Right lobe of liver (tissue), 6 donors: ENCODE results near the gene UGT1A8. TPM values are rescaled to one million over a fixed set of nuclear protein-coding genes. Genes with fewer than 3 reads are reported as not detected.

ENCODE experiments used
- ATAC-seq, 4 donors: fragments of 200-7000 bp; cut with Tn5 transposase; one replicate each; pipeline ENCODE4 v1.9.1; 2020; ENCODE audit warnings: mild to moderate bottlenecking in 4 of 4, moderate library complexity in 4 of 4
- DNase-seq, 3 donors: peaks; one replicate each; pipeline ENCODE4 v3.0.0-alpha.2; 2020
- H3K27ac ChIP-seq, 3 donors: fragments of 200-600 bp; one replicate each; pipeline ENCODE4 v1.8.0; 2022
- H3K27me3 ChIP-seq, 2 donors: fragments of 200-600 bp; one replicate each; pipeline ENCODE4 v1.8.0; 2022
- H3K36me3 ChIP-seq, 4 donors: fragments of 200-600 bp; sonication (generic) in 1 of 4; one replicate each; pipeline versions ENCODE4 v1.5.1 to v1.8.0; 2017 to 2022; ENCODE audit warnings: control low read depth in 1 of 4
- H3K4me1 ChIP-seq, 4 donors: fragments of 200-600 bp; sonication (generic) in 1 of 4; one replicate each; pipeline versions ENCODE4 v1.5.1 to v1.8.0; 2017 to 2022; ENCODE audit warnings: control low read depth in 1 of 4
- H3K4me3 ChIP-seq, 3 donors: fragments of 200-600 bp; one replicate each; pipeline ENCODE4 v1.8.0; 2022
- H3K9me3 ChIP-seq, 4 donors: fragments of 200-600 bp; sonication (generic) in 1 of 4; one replicate each; pipeline versions ENCODE4 v1.5.1 to v1.8.0; 2017 to 2022; ENCODE audit warnings: control low read depth in 1 of 4
- POLR2A ChIP-seq: fragments of 450-650 bp; IDR thresholded peaks from one replicate; pipeline ENCODE4 v1.6.1; 2017; ENCODE audit warnings: antibody characterized with exemption, mild to moderate bottlenecking
- WGBS: methylation state at CpG from one replicate; pipeline ENCODE4 v1.1.6; 2018; ENCODE audit warnings: low coverage, low lambda C conversion rate; ENCODE audit not compliant: insufficient coverage; ENCODE audit errors: missing lambda C conversion rate; 5-methylcytosine and 5-hydroxymethylcytosine counted together
- intact Hi-C, 2 donors: fragments of 100-400 bp; cut with DNase I; formaldehyde crosslinking; loops; one replicate each; pipeline versions ENCODE4 v1.11.2 to v1.14.1; 2022
- total RNA-seq, 6 experiments: library from RNA; depleted of rRNA in 2 of 6; stranded (reverse); fragments of >200 nt in 2 of 6; fragmentation: NEBNext Ultra II Directional in 3 of 6; extraction: Animal tissue kit (Norgen Biotek cat#: 25700) in 3 of 6; gene quantifications; one replicate each; pipeline versions ENCODE4 v1.1.0 to v1.2.4, GENCODE V29; 2016 to 2023
- TF ChIP-seq, protein P1 (sequence below), 4 donors: fragments of 200-600 bp in 3 of 4; fragments of 450-650 bp in 1 of 4; IDR thresholded peaks; one replicate each; pipeline versions ENCODE4 v1.5.1 to v1.8.0; 2016 to 2022; ENCODE audit warnings: antibody characterized with exemption in 4 of 4, mild to moderate bottlenecking in 2 of 4
- donor health status: DM: no; HTN: yes; CAD: no.
- donor health status: DM: no; HTN: no; CAD: no.
- donor health status: DM: no; HTN: no; CAD: no.
- donor health status: DM: no; HTN: yes; CAD: no.
- donor health status: DM: no; HTN: yes; CAD: no.

The UGT1A8 gene
- total RNA-seq, 6 experiments from 2014 or later: 0.51 to 3.8 (median 1.7) TPM

DNA sequence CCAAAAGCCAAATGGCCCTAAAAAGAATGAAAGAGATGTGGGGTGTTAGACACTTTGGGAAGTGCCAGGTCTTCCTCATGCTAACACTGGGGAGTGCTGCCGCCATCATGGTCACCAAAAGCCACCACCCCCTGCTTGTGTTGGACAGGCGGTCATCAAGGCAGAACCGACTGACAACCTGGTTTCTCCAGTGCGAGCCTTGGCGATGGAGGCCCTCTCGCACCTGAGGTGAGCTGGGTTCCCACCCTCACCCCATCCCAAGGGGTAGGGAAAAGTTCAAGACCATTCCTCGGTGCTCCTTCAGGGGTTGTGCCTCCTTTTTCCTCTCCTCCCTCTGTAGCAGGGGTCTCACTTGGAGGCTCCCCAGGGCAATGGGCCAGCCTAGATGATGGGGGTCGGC is 194.3 kb downstream of the UGT1A8 start:
- Histone ChIP-seq H3K36me3 (no peaks in the 10 kb centered on the region), H3K4me3 (no peak overlapping the region), H3K9me3 (no peaks in the 10 kb centered on the region), H3K27me3 (no peaks in the 10 kb centered on the region), H3K27ac (no peak overlapping the region), H3K4me1 (no peaks in the 10 kb centered on the region)
- no peak for ATAC-seq
- intact Hi-C loops: no loop called here
- DNase-seq: peak in 1 of 3 donors; percentile 22
- WGBS: 50% methylated on average over 1 of the region's 8 CpGs
- TF ChIP-seq, protein P1, sequence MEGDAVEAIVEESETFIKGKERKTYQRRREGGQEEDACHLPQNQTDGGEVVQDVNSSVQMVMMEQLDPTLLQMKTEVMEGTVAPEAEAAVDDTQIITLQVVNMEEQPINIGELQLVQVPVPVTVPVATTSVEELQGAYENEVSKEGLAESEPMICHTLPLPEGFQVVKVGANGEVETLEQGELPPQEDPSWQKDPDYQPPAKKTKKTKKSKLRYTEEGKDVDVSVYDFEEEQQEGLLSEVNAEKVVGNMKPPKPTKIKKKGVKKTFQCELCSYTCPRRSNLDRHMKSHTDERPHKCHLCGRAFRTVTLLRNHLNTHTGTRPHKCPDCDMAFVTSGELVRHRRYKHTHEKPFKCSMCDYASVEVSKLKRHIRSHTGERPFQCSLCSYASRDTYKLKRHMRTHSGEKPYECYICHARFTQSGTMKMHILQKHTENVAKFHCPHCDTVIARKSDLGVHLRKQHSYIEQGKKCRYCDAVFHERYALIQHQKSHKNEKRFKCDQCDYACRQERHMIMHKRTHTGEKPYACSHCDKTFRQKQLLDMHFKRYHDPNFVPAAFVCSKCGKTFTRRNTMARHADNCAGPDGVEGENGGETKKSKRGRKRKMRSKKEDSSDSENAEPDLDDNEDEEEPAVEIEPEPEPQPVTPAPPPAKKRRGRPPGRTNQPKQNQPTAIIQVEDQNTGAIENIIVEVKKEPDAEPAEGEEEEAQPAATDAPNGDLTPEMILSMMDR (IDR thresholded peaks at IDR 0.05): no peak
- TF ChIP-seq POLR2A: no peak

DNA sequence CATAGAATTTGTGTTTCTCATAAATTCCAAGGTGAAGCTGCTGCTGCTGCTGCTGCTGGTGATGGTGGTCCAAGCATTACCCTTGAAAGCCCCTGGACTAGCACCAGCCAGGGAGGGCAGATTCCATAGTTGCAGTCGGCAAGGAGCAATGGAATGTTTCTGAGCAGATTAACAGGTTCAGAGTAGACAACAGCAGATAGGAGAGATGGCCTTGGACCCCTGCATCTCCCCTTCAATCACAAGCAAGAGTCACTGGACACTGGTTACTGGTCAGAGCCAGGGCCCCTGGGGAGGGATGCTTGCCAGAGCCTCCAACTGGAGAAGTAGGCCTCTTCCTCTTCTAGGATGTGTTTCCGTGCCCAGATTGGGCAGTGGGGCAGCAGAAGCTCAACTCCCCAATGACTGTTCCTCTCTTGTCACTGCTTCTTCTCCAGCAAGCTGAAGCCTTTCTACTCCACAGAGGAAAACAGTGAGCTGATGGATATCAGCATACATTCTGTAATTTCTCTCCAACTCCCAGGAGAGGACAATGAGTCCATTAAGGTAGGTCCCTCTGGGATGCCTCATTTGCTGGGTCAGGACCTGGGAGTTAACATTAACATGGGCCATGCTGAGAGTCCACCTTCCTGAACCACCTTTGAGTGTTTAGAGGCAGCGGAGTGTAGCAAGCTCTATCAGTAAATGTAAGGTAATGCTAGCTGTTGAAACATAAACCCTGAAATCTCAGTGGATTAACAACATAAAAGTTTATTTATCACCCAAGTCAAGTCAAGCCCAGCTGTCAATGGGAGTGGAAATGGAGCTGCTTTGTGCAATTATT is 196.0 kb downstream of the UGT1A8 start:
- 100% methylated on average over 1 of the region's 3 CpGs for WGBS
- H3K4me3 ChIP-seq: no peak overlapping the region
- no peaks in the 10 kb centered on the region for H3K9me3 ChIP-seq
- no peaks in the 10 kb centered on the region for H3K36me3 ChIP-seq
- intact Hi-C loops: no loop called here
- no peak for ATAC-seq
- peaks cover 0 to 7% (median 0%) of the 10 kb centered on the region in 4 donors for H3K4me1 ChIP-seq
- no peak for TF ChIP-seq POLR2A
- TF ChIP-seq, protein P1 (IDR thresholded peaks at IDR 0.05): no peak
- H3K27me3 ChIP-seq: no peaks in the 10 kb centered on the region
- H3K27ac ChIP-seq: no peak overlapping the region
- no peak for DNase-seq

DNA sequence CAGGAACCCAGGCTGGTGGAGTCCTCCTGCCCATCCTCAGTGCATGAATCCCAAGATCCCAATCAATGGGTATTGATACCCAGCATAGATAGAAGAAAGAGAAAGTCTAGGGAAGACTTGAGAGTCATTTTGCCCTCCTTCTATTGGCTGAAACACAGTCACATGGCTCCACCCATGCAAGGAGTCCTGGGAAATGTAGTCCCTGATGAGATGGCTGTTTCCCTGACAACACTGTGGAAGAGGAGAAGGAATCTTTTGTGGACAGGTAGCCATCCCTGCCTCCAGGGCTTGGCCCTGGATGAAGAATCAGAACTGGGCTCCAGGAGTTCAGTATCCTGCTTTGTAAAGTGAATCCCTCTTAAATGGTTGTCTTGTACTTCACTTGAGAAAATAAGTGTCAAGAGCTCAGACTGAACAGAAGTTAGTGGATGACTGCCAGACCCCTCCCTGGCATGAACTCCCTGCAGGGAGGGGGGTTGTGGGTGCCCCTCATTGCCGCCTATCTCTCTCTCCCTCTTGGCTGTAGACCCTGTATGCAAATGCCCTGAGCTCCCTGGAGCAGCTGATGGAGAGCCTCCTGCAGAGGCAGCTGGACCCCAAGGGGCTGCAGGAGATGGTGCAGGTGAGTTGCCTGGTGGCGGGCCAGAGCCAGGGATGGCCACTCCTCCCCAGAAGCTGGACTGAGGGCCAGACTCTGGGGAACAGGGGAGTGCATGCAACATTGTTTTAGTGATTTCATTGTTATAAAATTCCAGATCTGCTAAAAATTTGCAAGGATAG is 196.8 kb downstream of the UGT1A8 start:
- intact Hi-C loops: no loop called here
- ATAC-seq: no peak
- no peak for TF ChIP-seq POLR2A
- TF ChIP-seq, protein P1 (IDR thresholded peaks at IDR 0.05): no peak
- Histone ChIP-seq H3K4me1 (peaks cover 0 to 13% (median 0%) of the 10 kb centered on the region in 4 donors), H3K36me3 (no peaks in the 10 kb centered on the region), H3K4me3 (no peak overlapping the region), H3K27me3 (no peaks in the 10 kb centered on the region), H3K9me3 (no peaks in the 10 kb centered on the region), H3K27ac (no peak overlapping the region)
- peak in 1 of 3 donors; percentile 20 for DNase-seq
- WGBS: 85% methylated on average over 2 of the region's 2 CpGs

DNA sequence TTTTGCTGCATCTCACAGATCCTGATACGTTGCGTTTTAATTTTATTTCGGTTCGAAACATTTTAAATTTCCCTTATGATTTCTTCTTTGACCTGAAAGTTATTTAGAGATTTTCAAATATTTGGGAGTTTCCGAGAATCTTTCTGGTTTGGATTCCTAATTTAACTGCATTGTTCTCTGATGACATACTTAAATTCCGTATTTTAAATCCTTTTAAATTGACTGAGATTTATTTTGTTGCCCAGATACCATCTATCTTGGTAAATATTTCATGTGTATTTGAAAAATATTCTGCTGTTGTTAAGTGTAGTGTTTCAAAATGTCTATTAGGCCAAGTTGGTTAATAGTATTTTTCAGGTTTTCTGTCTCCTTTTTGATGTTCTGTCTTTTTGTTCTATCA is 198.4 kb downstream of the UGT1A8 start:
- no peak overlapping the region for H3K4me3 ChIP-seq
- no peak overlapping the region for H3K27ac ChIP-seq
- DNase-seq (no peak), ATAC-seq (no peak)
- H3K27me3 ChIP-seq: no peaks in the 10 kb centered on the region
- peaks cover 0 to 13% (median 0%) of the 10 kb centered on the region in 4 donors for H3K4me1 ChIP-seq
- no peaks in the 10 kb centered on the region for H3K36me3 ChIP-seq
- intact Hi-C loops: no loop called here
- 88% methylated on average over 6 of the region's 6 CpGs for WGBS
- TF ChIP-seq POLR2A: no peak
- TF ChIP-seq, protein P1 (IDR thresholded peaks at IDR 0.05): no peak
- no peaks in the 10 kb centered on the region for H3K9me3 ChIP-seq
